OCI-M2 (cell line): ENCODE measurements around the gene SLC38A6.

ENCODE experiments used
- DNase-seq: peaks from one replicate; lab custom pipeline; 2025; ENCODE audit not compliant: unreplicated experiment; lab: John Stamatoyannopoulos, UW

SLC38A6 gene

GRCh38 chr14:61101803-61102548, 120.9 kb downstream of the SLC38A6 start:
- no peak for DNase-seq
